H9 (cell line): ENCODE results near the gene C2orf72. TPM values are rescaled to one million over a fixed set of nuclear protein-coding genes. Genes with fewer than 3 reads are reported as not detected.

Source experiments
- DNase-seq: peaks from one replicate; pipeline ENCODE4 v3.0.0-alpha.2; 2017
- H2AFZ ChIP-seq: one replicate; pipeline ENCODE4 v1.6.1; 2013; ENCODE audit warnings: mild to moderate bottlenecking, low read length, control low read depth, moderate library complexity
- H2AK5ac ChIP-seq: 2 replicates; pipeline ENCODE4 v1.6.1; 2013; ENCODE audit warnings: low read length, control low read depth, mixed read lengths; ENCODE audit not compliant: insufficient read length
- H2BK120ac ChIP-seq: one replicate; pipeline ENCODE4 v1.6.1; 2013; ENCODE audit warnings: low read depth, mild to moderate bottlenecking, low read length, control low read depth, inconsistent platforms; ENCODE audit not compliant: poor library complexity, severe bottlenecking
- H2BK12ac ChIP-seq: 2 replicates; pipeline ENCODE4 v1.6.1; 2013; ENCODE audit warnings: low read length, control low read depth, mixed read lengths, low read depth; ENCODE audit not compliant: insufficient read length
- H2BK15ac ChIP-seq: 2 replicates; pipeline ENCODE4 v1.6.1; 2013; ENCODE audit warnings: low read depth, low read length, control low read depth
- H2BK20ac ChIP-seq: one replicate; pipeline ENCODE4 v1.6.1; 2013; ENCODE audit warnings: low read depth, mild to moderate bottlenecking, low read length, control low read depth, inconsistent platforms; ENCODE audit not compliant: poor library complexity, severe bottlenecking
- H2BK5ac ChIP-seq: 2 replicates; pipeline ENCODE4 v1.6.1; 2013; ENCODE audit warnings: low read length, control low read depth, mixed read lengths; ENCODE audit not compliant: insufficient read length
- H3K14ac ChIP-seq: 2 replicates; pipeline ENCODE4 v1.6.1; 2013; ENCODE audit warnings: low read length, control low read depth; ENCODE audit not compliant: insufficient read depth
- H3K18ac ChIP-seq: 2 replicates; pipeline ENCODE4 v1.6.1; 2013; ENCODE audit warnings: low read depth, mild to moderate bottlenecking, mixed read lengths, low read length, control low read depth; ENCODE audit not compliant: insufficient read length
- H3K23ac ChIP-seq: 2 replicates; pipeline ENCODE4 v1.6.1; 2013; ENCODE audit warnings: low read length, control low read depth, mixed read lengths, low read depth; ENCODE audit not compliant: insufficient read length
- H3K23me2 ChIP-seq: 2 replicates; pipeline ENCODE4 v1.6.1; 2013; ENCODE audit warnings: low read depth, mild to moderate bottlenecking, mixed read lengths, low read length, control low read depth; ENCODE audit not compliant: insufficient read length, poor library complexity, severe bottlenecking
- H3K27ac ChIP-seq: 2 replicates; pipeline ENCODE4 v1.5.1; 2013; ENCODE audit warnings: low read length, control low read depth, mixed read lengths, low read depth; ENCODE audit not compliant: insufficient read length
- H3K27me3 ChIP-seq: 2 replicates; pipeline ENCODE4 v1.6.1; 2013; ENCODE audit warnings: low read length, control low read depth, inconsistent platforms; ENCODE audit not compliant: insufficient read depth
- H3K4ac ChIP-seq: 2 replicates; pipeline ENCODE4 v1.6.1; 2013; ENCODE audit warnings: low read depth, mild to moderate bottlenecking, control low read depth, inconsistent platforms, low read length, moderate library complexity
- H3K4me1 ChIP-seq: 2 replicates; pipeline ENCODE4 v1.6.1; 2013; ENCODE audit warnings: low read length, control low read depth, inconsistent platforms; ENCODE audit not compliant: insufficient read depth
- H3K4me2 ChIP-seq: 2 replicates; pipeline ENCODE4 v1.6.1; 2013; ENCODE audit warnings: low read length, control low read depth, mixed read lengths; ENCODE audit not compliant: insufficient read length, insufficient read depth
- H3K56ac ChIP-seq: 2 replicates; pipeline ENCODE4 v1.6.1; 2013; ENCODE audit warnings: low read depth, mild to moderate bottlenecking, mixed read lengths, low read length, control low read depth; ENCODE audit not compliant: insufficient read length
- H3K79me1 ChIP-seq: 2 replicates; pipeline ENCODE4 v1.6.1; 2013; ENCODE audit warnings: low read depth, mild to moderate bottlenecking, moderate library complexity, low read length, control low read depth, inconsistent platforms; ENCODE audit not compliant: insufficient read depth, poor library complexity, severe bottlenecking
- H3K79me2 ChIP-seq: 2 replicates; pipeline ENCODE4 v1.6.1; 2013; ENCODE audit warnings: low read length, control low read depth, inconsistent platforms; ENCODE audit not compliant: insufficient read depth
- H3K9ac ChIP-seq: 2 replicates; pipeline ENCODE4 v1.6.1; 2013; ENCODE audit warnings: low read length, control low read depth, mixed read lengths; ENCODE audit not compliant: insufficient read length; ENCODE audit errors: extremely low read depth
- H3K9me3 ChIP-seq: one replicate; pipeline ENCODE4 v1.6.1; 2013; ENCODE audit warnings: low read depth, low read length, inconsistent platforms; ENCODE audit not compliant: control insufficient read depth
- H3T11ph ChIP-seq: one replicate; pipeline ENCODE4 v1.6.1; 2013; ENCODE audit warnings: mild to moderate bottlenecking, low read length, control low read depth, inconsistent platforms
- H4K20me1 ChIP-seq: one replicate; pipeline ENCODE4 v1.6.1; 2013; ENCODE audit not compliant: control insufficient read depth, insufficient read length, insufficient read depth
- H4K5ac ChIP-seq: 2 replicates; pipeline ENCODE4 v1.6.1; 2013; ENCODE audit warnings: low read depth, mild to moderate bottlenecking, mixed read lengths, low read length, control low read depth; ENCODE audit not compliant: insufficient read length
- H4K8ac ChIP-seq: replicated peaks from 2 replicates; pipeline ENCODE4 v1.6.1; 2013; ENCODE audit warnings: low read length, control low read depth, mixed read lengths, low read depth; ENCODE audit not compliant: insufficient read length
- H4K91ac ChIP-seq: 2 replicates; pipeline ENCODE4 v1.6.1; 2013; ENCODE audit warnings: low read depth, mild to moderate bottlenecking, moderate library complexity, mixed read lengths, low read length, control low read depth; ENCODE audit not compliant: insufficient read length
- H3K27ac Mint-ChIP-seq, 3 experiments: 2 replicates in 2 of 3; 3 replicates in 1 of 3; pipeline ENCODE4 v1.8.0; 2020 to 2021; ENCODE audit warnings: mixed read lengths in 3 of 3, mild to moderate bottlenecking in 1 of 3, moderate library complexity in 1 of 3
- H3K27me3 Mint-ChIP-seq: 2 replicates; pipeline ENCODE4 v1.8.0; 2021; ENCODE audit warnings: low read depth, mild to moderate bottlenecking, moderate library complexity, mixed read lengths
- H3K36me3 Mint-ChIP-seq, 3 experiments: 2 replicates in 2 of 3; 3 replicates in 1 of 3; pipeline ENCODE4 v1.8.0; 2020 to 2021; ENCODE audit warnings: low read depth in 3 of 3, mixed read lengths in 3 of 3; ENCODE audit not compliant: insufficient read depth in 1 of 3
- H3K4me1 Mint-ChIP-seq, 2 experiments: 2 replicates each; pipeline ENCODE4 v1.8.0; 2020; ENCODE audit warnings: mixed read lengths in 2 of 2
- H3K4me3 Mint-ChIP-seq, 2 experiments: 2 replicates in 1 of 2; 3 replicates in 1 of 2; pipeline ENCODE4 v1.8.0; 2020 to 2021; ENCODE audit warnings: mild to moderate bottlenecking in 2 of 2, mixed read lengths in 2 of 2, moderate library complexity in 1 of 2
- H3K9me3 Mint-ChIP-seq, 2 experiments: 2 replicates in 1 of 2; 3 replicates in 1 of 2; pipeline ENCODE4 v1.8.0; 2020; ENCODE audit warnings: mild to moderate bottlenecking in 2 of 2, mixed read lengths in 2 of 2, moderate library complexity in 1 of 2
- WGBS: extraction: QIAGEN DNeasy Blood & Tissue Kit; methylation state at CpG from one replicate; pipeline ENCODE4 v1.1.7; 2013; ENCODE audit warnings: missing lambda C conversion rate, low lambda C conversion rate, mixed read lengths; ENCODE audit not compliant: insufficient read length; ENCODE audit errors: extremely low coverage; 5-methylcytosine and 5-hydroxymethylcytosine counted together
- total RNA-seq: library from RNA; stranded (reverse); gene quantifications from 2 replicates; pipeline ENCODE4 v1.2.1, GENCODE V29; 2021
- TF ChIP-seq, protein P1 (sequence below): fragments of 200-600 bp; sonication (generic); conservative IDR thresholded peaks from 3 replicates; pipeline ENCODE4 v1.8.0; 2021; ENCODE audit warnings: antibody characterized with exemption, mild to moderate bottlenecking

C2orf72 gene
- total RNA-seq, 1 experiment from 2014 or later = 1.0 TPM

DNA sequence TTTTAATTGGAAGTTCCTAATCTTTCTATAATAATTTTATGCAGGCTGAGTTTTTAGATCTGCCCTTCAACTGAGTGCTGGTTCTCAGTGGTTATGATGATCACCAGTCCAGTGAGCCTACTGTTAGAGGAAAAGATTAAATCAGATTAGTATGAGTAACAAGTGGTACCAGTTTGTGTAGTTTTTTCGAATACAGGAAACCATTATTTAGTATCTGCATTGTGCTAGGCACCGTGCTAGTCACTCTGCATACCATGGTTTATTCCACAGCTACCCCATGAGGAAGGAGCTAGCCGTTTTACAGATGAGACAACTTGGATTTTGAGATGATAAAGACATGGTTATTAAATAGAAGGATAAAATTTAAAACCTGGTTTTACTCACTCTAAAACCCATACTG lies 25.5 kb downstream of the C2orf72 start:
- no peaks in the 10 kb centered on the region for H3K9me3 Mint-ChIP-seq
- Histone ChIP-seq H3K27me3 (no peaks in the 10 kb centered on the region), H3K79me2 (peaks cover 25% of the 10 kb centered on the region; the same call in 1 of the 2 replicates), H3K18ac (no peak overlapping the region), H4K20me1 (no peaks in the 10 kb centered on the region), H4K91ac (no peak overlapping the region), H3K23ac (no peak overlapping the region), H2BK12ac (no peak overlapping the region), H2BK20ac (no peak overlapping the region), H3K56ac (no peak overlapping the region), H3K9ac (no peak overlapping the region), H2AFZ (no peak overlapping the region), H4K5ac (no peak overlapping the region), H3K9me3 (no peaks in the 10 kb centered on the region), H4K8ac (no peak overlapping the region), H2BK15ac (no peak overlapping the region), H3K14ac (no peak overlapping the region), H2BK5ac (no peak overlapping the region), H3K4me1 (no peaks in the 10 kb centered on the region; the same call in 1 of the 2 replicates), H3K27ac (no peak overlapping the region), H3K4me2 (no peak overlapping the region), H3K4ac (no peak overlapping the region), H3K79me1 (peaks cover 5% of the 10 kb centered on the region), H2AK5ac (no peak overlapping the region), H3T11ph (no peak overlapping the region), H3K23me2 (no peaks in the 10 kb centered on the region), H2BK120ac (no peak overlapping the region)
- H3K4me3 Mint-ChIP-seq = no peak overlapping the region
- H3K27ac Mint-ChIP-seq = no peak overlapping the region
- TF ChIP-seq, protein P1, sequence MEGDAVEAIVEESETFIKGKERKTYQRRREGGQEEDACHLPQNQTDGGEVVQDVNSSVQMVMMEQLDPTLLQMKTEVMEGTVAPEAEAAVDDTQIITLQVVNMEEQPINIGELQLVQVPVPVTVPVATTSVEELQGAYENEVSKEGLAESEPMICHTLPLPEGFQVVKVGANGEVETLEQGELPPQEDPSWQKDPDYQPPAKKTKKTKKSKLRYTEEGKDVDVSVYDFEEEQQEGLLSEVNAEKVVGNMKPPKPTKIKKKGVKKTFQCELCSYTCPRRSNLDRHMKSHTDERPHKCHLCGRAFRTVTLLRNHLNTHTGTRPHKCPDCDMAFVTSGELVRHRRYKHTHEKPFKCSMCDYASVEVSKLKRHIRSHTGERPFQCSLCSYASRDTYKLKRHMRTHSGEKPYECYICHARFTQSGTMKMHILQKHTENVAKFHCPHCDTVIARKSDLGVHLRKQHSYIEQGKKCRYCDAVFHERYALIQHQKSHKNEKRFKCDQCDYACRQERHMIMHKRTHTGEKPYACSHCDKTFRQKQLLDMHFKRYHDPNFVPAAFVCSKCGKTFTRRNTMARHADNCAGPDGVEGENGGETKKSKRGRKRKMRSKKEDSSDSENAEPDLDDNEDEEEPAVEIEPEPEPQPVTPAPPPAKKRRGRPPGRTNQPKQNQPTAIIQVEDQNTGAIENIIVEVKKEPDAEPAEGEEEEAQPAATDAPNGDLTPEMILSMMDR = no peak
- peaks cover 27 to 62% (median 58%) of the 10 kb centered on the region in 3 experiments; a peak in 6 of 7 replicates for H3K36me3 Mint-ChIP-seq
- DNase-seq = no peak
- no peaks in the 10 kb centered on the region for H3K27me3 Mint-ChIP-seq
- no CpG with 5 or more reads among the region's 3 CpGs for WGBS
- H3K4me1 Mint-ChIP-seq = peaks cover 11 to 14% of the 10 kb centered on the region in 2 experiments
